LoVo (cell line): ENCODE results near the gene SUPT4H1.

ENCODE experiments used
- DNase-seq: peaks from one replicate; pipeline ENCODE4 v3.0.0-alpha.2; 2016; ENCODE audit warnings: low spot score

SUPT4H1 gene

DNA sequence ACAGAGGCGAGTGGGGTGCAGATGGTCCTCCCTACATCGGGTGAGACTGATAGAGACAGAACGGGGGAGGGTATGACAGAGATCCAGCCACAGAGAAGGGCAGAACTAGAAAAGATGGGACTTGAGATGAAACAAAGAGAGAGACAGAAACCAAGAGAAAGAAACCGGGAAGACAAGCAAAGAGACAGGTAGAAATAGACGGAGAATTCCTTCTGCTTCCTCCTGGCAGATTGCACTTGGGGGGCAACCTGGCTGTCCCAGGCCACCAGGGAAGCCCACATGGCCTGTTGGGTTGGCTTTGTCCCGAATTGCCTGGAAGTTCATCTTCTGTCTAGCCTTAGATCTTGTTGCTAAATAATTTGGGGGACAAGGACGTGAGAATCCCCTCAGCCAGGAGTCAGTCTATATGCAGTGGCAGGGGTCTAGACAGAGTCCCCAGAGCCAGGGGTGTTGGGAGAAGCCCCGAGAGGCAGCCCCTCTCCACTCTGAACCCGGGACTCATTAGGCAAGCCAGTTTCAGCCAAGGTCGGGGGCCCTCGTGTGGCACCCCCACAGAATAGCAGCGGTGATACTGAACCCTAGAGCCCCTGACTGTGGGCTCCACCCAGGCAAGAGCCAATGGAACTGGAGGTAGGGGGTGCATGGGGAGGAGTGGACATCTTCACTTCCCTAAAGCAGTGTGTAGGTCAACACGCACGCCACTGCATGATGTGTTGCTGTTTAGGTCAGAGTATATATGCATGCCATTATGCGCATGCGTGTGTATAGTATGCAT, 22.8 kb downstream of the SUPT4H1 start:
- DNase-seq, result no peak

- no peak for DNase-seq
Measured at GRCh38 chr17:58328195-58329034, 23.6 kb downstream of the SUPT4H1 start, which contains the start of gene TSPOAP1. Gene TSPOAP1 (minus strand): TSS chr17:58328795. CDS start chr17:58327920, 875 bp downstream.

GRCh38 chr17:58327363-58328194, 24.4 kb downstream of the SUPT4H1 start:
- DNase-seq, result no peak

GRCh38 chr17:58326609-58327362, 25.2 kb downstream of the SUPT4H1 start:
- DNase-seq, result no peak

GRCh38 chr17:58325976-58326468, 26.0 kb downstream of the SUPT4H1 start:
- DNase-seq, result no peak

DNA sequence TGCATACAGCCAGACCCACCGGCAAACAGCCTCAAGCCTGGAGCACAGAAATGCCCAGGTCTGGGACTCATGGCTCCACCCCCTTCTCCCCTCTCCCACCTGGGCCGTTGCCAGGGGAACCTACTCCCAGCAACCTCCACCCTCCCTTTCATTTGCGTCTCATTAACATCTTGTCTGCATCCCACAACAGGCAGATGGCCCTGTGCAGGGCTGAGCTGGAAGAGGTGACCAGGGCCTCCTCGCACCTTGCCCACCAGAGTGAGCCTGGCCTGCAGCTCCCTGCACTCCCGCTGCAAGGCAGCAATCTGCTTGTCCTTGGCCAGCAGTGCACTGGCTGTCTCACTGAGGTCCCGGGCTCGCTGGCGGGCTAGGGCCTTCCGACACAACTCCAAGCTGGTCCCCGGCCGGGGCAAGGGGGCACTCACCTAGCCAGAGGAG, 26.7 kb downstream of the SUPT4H1 start:
- no peak for DNase-seq

- DNase-seq, result no peak
Measured at GRCh38 chr17:58324409-58325288, 27.4 kb downstream of the SUPT4H1 start.

GRCh38 chr17:58324056-58324408, 28.0 kb downstream of the SUPT4H1 start:
- no peak for DNase-seq

DNA sequence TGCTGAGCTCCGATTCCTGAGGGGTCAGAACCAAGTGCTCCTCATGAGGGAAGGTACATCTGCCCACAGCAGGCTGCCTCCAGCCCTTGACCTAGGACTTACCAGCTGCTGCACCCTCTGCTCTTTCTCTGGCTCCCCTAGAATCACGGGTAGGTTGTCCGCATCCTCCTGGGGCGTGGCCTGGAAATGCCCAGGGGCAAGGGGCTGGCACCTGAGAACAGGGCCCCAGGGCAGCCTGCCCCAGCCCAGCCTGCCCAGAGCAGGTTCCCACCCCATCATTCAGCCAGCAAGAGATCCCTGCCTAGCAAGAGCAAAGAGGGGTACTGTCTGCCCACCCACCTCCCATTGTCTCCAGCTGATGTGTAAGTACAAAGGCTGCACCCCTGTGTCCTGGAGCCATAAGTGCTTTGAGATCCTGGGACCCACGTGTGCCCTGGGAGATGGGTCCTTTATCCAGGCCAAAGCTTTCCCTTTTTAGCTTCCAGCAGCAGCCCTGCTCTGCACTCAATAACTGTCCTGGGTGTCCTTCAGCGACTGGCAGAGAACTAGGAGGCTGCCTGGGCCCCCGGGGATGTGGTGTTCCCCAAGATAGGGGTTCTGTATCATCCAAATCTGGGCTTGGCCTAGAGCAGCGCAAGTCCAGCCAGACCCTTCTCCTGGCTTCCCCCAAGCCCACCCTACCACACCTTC, 28.5 kb downstream of the SUPT4H1 start:
- no peak for DNase-seq

DNA sequence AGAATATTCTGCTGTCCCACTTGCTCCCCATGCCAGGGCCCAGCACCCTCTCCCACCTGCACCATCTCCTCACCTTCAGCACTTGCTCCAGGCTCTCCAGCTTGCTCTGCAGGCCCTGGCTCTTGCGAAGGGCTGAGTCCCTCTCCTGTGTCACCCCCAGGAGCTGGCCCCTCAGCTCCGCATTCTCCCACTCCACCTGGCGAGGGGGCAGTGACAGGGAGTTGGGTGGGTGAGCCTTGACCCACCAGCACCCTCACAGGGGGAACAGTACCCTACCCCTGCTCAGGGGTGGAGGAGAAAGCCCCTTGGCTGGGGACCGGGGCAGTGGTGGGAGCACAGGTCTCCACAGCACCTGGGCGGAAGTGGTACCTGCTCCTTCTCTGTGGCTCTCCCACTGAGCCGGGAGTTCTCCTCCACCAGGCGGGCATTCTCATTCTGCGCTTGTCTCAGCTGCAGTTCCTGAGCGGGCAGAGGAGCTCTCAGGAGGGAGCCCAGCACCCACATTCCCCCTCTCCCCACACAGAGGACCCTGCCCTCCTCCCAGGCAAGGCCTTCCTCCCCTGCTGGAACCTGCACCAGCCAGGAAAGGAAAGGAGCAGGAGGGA, 29.3 kb downstream of the SUPT4H1 start:
- no peak for DNase-seq

GRCh38 chr17:58321571-58322525, 30.2 kb downstream of the SUPT4H1 start:
- DNase-seq, result peak; percentile 22

- no peak for DNase-seq
Measured at GRCh38 chr17:58320570-58321323, 31.3 kb downstream of the SUPT4H1 start.

DNA sequence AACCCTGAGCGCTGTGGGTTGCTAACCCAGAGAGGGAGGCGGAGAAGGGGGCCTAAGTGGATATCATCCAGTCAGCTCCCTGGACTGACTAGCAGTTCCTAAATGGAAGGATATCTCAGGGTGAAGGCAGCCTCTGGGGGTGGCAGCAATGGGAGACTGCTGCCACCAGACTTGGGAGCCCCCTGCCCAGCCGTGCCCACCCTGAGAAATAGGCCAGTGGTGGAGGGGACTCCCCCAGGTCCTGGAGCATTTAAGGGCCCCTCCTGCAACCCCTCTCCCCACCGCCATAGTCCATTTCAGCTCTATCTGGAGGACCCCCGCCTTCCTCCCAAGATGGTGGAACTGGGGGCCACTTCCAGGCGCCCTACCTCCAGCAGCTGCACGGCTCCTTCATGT, 31.8 kb downstream of the SUPT4H1 start:
- no peak for DNase-seq

GRCh38 chr17:58319173-58320162, 32.5 kb downstream of the SUPT4H1 start:
- DNase-seq, result no peak

GRCh38 chr17:58318627-58319172, 33.3 kb downstream of the SUPT4H1 start:
- no peak for DNase-seq

GRCh38 chr17:58318065-58318481, 33.9 kb downstream of the SUPT4H1 start:
- DNase-seq, result no peak
